GM12891 (cell line): ENCODE measurements around the gene BEGAIN.

ENCODE experiments used
- PAX5 ChIP-seq: IDR thresholded peaks from 2 replicates; pipeline ENCODE4 v1.6.1; 2011; ENCODE audit warnings: low read length, moderate library complexity, mild to moderate bottlenecking; ENCODE audit not compliant: insufficient read depth, severe bottlenecking
- POLR2AphosphoS5 ChIP-seq: IDR thresholded peaks from 2 replicates; pipeline ENCODE4 v1.6.1; 2011; ENCODE audit warnings: low read depth, low read length, control low read depth
- TAF1 ChIP-seq: IDR thresholded peaks from 2 replicates; pipeline ENCODE4 v1.6.1; 2011; ENCODE audit warnings: low read depth, low read length, control low read depth

DNA sequence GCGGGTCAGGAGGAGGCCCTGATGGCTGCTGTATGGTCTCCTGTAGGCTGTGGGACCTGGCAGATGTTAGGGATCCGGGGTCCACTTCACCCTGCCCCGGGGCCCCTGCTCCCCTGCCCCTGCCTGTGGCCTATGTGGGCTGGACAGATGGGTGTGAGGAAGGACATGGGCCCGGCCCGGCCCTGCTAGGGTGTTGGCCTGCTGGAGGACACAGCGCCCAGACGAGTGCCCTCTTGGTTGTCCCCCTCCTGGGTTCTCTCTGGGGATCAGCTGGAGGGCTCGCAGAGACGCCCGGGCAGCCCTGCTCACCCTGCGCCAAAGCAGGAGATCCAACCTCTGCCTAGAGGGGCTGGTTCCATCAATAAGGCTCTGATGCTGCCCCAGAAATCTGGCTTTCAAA is 36.2 kb downstream of the BEGAIN start:
- TF ChIP-seq POLR2AphosphoS5, result no peak
- TF ChIP-seq PAX5, result no peak
- TF ChIP-seq TAF1, result no peak
